HepG2 (cell line): ENCODE data around the gene IPO9. TPM values are rescaled to one million over a fixed set of nuclear protein-coding genes. Genes with fewer than 3 reads are reported as not detected.
A peak's percentile ranks its signal among the peaks of the same experiment; 100 is the strongest.

Experiments used
- CCDC6 ChIP-seq: sonication (generic); formaldehyde crosslinking; IDR thresholded peaks from 2 replicates; pipeline ENCODE4 v1.8.1; 2022; ENCODE audit warnings: mild to moderate bottlenecking, missing genetic modification reagents, moderate library complexity
- CSRNP2 ChIP-seq: sonication (generic); formaldehyde crosslinking; conservative IDR thresholded peaks from 2 replicates; pipeline ENCODE4 v1.8.0; 2022; ENCODE audit warnings: low read depth, missing genetic modification reagents
- HNRNPUL1 ChIP-seq: fragments of 200-400 bp; formaldehyde crosslinking; IDR thresholded peaks from 2 replicates; pipeline ENCODE4 v1.6.1; 2017; ENCODE audit warnings: low read depth, mild to moderate bottlenecking, low read length, moderate library complexity
- HOMEZ ChIP-seq: IDR thresholded peaks from 2 replicates; pipeline ENCODE4 v1.6.1; 2016; ENCODE audit warnings: low read depth
- PHB2 ChIP-seq: fragments of 450-650 bp; IDR thresholded peaks from 2 replicates; pipeline ENCODE4 v1.6.1; 2018; ENCODE audit not compliant: partially characterized antibody
- RORA ChIP-seq: sonication (generic); formaldehyde crosslinking; IDR thresholded peaks from 2 replicates; pipeline ENCODE4 v1.5.0; 2020; ENCODE audit warnings: mild to moderate bottlenecking, missing genetic modification reagents, moderate library complexity
- TBP ChIP-seq: sonication (generic); formaldehyde crosslinking; IDR thresholded peaks from 2 replicates; pipeline ENCODE4 v1.5.0; 2020; ENCODE audit warnings: missing genetic modification reagents
- TCF7L2 ChIP-seq: IDR thresholded peaks from 2 replicates; pipeline ENCODE4 v1.6.1; 2011; ENCODE audit warnings: mild to moderate bottlenecking, low read depth, low read length, moderate library complexity
- ZBTB37 ChIP-seq: sonication (generic); formaldehyde crosslinking; IDR thresholded peaks from 2 replicates; pipeline ENCODE4 v1.4.0; 2020; ENCODE audit warnings: mild to moderate bottlenecking, missing genetic modification reagents
- ZGPAT ChIP-seq: IDR thresholded peaks from 2 replicates; pipeline ENCODE4 v1.6.1; 2016; ENCODE audit warnings: mild to moderate bottlenecking
- ZMAT5 ChIP-seq: sonication (generic); formaldehyde crosslinking; IDR thresholded peaks from 2 replicates; pipeline ENCODE4 v1.5.0; 2020; ENCODE audit warnings: mild to moderate bottlenecking, low read depth, missing genetic modification reagents, borderline replicate concordance
- ZNF280D ChIP-seq: sonication (generic); formaldehyde crosslinking; IDR thresholded peaks from 2 replicates; pipeline ENCODE4 v1.5.1; 2020; ENCODE audit warnings: mild to moderate bottlenecking, missing genetic modification reagents
- ZNF574 ChIP-seq: sonication (generic); formaldehyde crosslinking; IDR thresholded peaks from 2 replicates; pipeline ENCODE4 v1.4.0; 2020; ENCODE audit warnings: missing genetic modification reagents
- ZNF580 ChIP-seq: IDR thresholded peaks from 2 replicates; pipeline ENCODE4 v1.6.1; 2016; ENCODE audit warnings: low read depth, borderline replicate concordance
- polyA plus RNA-seq, 8 experiments: library from polyadenylated mRNA; depleted of rRNA in 3 of 8; stranded (reverse) in 7 of 8; unstranded in 1 of 8; fragments of >200 nt; fragmentation: Illumina TruSeq in 4 of 8; extraction: Trizol in 4 of 8; gene quantifications; 2 replicates each; pipeline versions ENCODE4 v1.2.1 to v1.2.3, GENCODE V29; 2011 to 2016; ENCODE audit warnings: low read depth in 4 of 8, missing spikeins in 1 of 8, mixed read lengths in 1 of 8; ENCODE audit not compliant: insufficient read depth in 1 of 8
- total RNA-seq, 5 experiments: library from RNA; depleted of rRNA; stranded (reverse); fragments of >200 nt; fragmentation: Illumina TruSeq; extraction: Trizol; gene quantifications; 2 replicates each; pipeline ENCODE4 v1.2.3, GENCODE V29; 2016; ENCODE audit warnings: low read depth in 1 of 5

Gene IPO9
- total and polyA plus RNA-seq, 2 of the 13 experiments (the other 11 are each of a cell fraction or from before 2014, with no cell fraction given), result 31.0 to 34.8 TPM

GRCh38 chr1:201895913-201896807, 67.2 kb downstream of the IPO9 start (continued):
- TF ChIP-seq HOMEZ (CRISPR knock-in tag), result no peak
- TF ChIP-seq ZMAT5 (CRISPR knock-in tag), result no peak
- 0 out of 2 replicates have a peak, but pooled peaks have one; percentile 41 for TF ChIP-seq ZNF574 (CRISPR knock-in tag)
- no peak for TF ChIP-seq ZNF280D (CRISPR knock-in tag)
- TF ChIP-seq PHB2, result no peak
- no peak for TF ChIP-seq HNRNPUL1
- TF ChIP-seq ZBTB37 (CRISPR knock-in tag), result no peak
- peak; percentile 48; the same call in 1 of the 2 replicates for TF ChIP-seq ZGPAT (CRISPR knock-in tag)
- no peak for TF ChIP-seq ZNF580 (CRISPR knock-in tag)
- no peak for TF ChIP-seq CSRNP2 (CRISPR knock-in tag)
- TF ChIP-seq CCDC6, result no peak
- TF ChIP-seq TCF7L2, result no peak
- no peak for TF ChIP-seq TBP (CRISPR knock-in tag)
- TF ChIP-seq RORA, result no peak
